ENCODE results near the gene DCDC1. TPM values are rescaled to one million over a fixed set of nuclear protein-coding genes. Genes with fewer than 3 reads are reported as not detected.

Gene DCDC1
- total RNA-seq, 2 donors from 2014 or later: 2.9 to 3.2 TPM

DNA sequence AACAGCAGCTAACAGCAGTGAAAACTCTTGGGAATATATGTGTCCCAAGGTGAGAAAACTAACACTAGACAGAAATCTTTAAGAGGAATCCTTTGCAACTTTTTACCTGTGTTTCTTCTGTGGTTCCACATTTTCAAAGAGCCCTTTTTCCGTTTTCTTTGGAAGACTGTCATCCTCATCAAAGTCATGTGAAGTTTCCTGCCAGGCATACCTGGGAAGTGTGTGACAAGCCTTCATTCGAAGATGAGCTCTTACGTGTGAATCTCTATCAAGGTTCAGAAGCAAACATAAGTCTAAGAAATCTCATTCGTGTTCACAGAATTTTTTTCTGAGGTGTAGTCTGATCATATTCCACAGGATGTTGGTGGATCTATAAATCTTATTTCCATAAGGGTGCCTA, 452.8 kb downstream of the DCDC1 start:
- no peak for DNase-seq
- H3K9me3 ChIP-seq (ENCODE audit: control insufficient read depth, low read length): no peaks in the 10 kb centered on the region
- Mint-ChIP-seq H3K27ac (no peak overlapping the region), H3K9me3 (no peaks in the 10 kb centered on the region), H3K27me3 (ENCODE audit: insufficient read depth) (no peaks in the 10 kb centered on the region), H3K4me1 (peaks cover 6% of the 10 kb centered on the region), H3K4me3 (no peak overlapping the region), H3K36me3 (ENCODE audit: low read depth) (no peaks in the 10 kb centered on the region)
- no peaks in the 10 kb centered on the region for H3K4me1 ChIP-seq (ENCODE audit: control insufficient read depth, insufficient read depth, low read length)
- no peaks in the 10 kb centered on the region for H3K27me3 ChIP-seq (ENCODE audit: control insufficient read depth, insufficient read depth, low read length, poor library complexity, severe bottlenecking)
- no peaks in the 10 kb centered on the region for H3K36me3 ChIP-seq (ENCODE audit: control insufficient read depth, insufficient read depth, low read length)
- TF ChIP-seq, protein P1, sequence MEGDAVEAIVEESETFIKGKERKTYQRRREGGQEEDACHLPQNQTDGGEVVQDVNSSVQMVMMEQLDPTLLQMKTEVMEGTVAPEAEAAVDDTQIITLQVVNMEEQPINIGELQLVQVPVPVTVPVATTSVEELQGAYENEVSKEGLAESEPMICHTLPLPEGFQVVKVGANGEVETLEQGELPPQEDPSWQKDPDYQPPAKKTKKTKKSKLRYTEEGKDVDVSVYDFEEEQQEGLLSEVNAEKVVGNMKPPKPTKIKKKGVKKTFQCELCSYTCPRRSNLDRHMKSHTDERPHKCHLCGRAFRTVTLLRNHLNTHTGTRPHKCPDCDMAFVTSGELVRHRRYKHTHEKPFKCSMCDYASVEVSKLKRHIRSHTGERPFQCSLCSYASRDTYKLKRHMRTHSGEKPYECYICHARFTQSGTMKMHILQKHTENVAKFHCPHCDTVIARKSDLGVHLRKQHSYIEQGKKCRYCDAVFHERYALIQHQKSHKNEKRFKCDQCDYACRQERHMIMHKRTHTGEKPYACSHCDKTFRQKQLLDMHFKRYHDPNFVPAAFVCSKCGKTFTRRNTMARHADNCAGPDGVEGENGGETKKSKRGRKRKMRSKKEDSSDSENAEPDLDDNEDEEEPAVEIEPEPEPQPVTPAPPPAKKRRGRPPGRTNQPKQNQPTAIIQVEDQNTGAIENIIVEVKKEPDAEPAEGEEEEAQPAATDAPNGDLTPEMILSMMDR (conservative IDR thresholded peaks at IDR 0.05): no peak
- no peak overlapping the region for H3K27ac ChIP-seq (ENCODE audit: low read depth, low read length)
- H3K4me3 ChIP-seq (ENCODE audit: low read length): no peak overlapping the region
- no peak overlapping the region for H3K9ac ChIP-seq (ENCODE audit: extremely low read depth, low read length, poor library complexity, severe bottlenecking)
- WGBS, 2 experiments (ENCODE audit: insufficient coverage in 1 of 2, insufficient read length in 1 of 2): 89 to 92% methylated on average over 3 to 4 of the region's 4 CpGs

DNA sequence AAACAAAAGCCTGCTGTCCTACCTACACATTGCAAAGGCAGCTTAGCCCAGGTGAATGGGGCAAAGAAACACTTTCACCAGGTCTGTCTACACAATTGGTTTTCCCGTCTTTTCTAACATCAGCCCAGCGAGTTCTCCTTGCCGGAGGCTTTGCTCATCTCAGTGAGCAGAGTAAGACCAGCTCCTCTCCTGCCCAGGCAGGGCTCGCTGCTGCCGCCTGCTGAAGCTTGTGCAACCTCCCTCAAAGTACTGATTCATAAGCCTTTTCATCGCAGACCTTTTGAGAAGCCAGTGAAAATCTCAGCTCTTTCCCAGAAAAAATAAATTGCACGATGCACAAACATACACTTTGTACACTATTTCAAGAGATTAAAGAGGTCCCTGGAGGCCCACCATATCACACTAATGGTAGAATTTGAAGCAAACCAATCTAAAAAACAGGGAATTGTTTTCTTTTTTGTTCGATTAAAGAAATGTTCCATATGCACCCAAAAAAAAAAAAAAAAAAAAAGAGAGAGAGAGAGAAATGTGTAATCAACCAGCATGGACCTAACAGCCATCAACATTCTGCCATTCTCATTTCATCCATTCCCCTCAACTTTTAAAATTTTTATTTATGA, 455.3 kb downstream of the DCDC1 start:
- Mint-ChIP-seq H3K4me1 (peaks cover 16% of the 10 kb centered on the region), H3K27me3 (ENCODE audit: insufficient read depth) (no peaks in the 10 kb centered on the region), H3K27ac (no peak overlapping the region), H3K9me3 (no peaks in the 10 kb centered on the region), H3K36me3 (ENCODE audit: low read depth) (no peaks in the 10 kb centered on the region), H3K4me3 (no peak overlapping the region)
- Histone ChIP-seq H3K36me3 (ENCODE audit: control insufficient read depth, insufficient read depth, low read length) (no peaks in the 10 kb centered on the region), H3K9ac (ENCODE audit: extremely low read depth, low read length, poor library complexity, severe bottlenecking) (no peak overlapping the region), H3K27me3 (ENCODE audit: control insufficient read depth, insufficient read depth, low read length, poor library complexity, severe bottlenecking) (no peaks in the 10 kb centered on the region), H3K4me3 (ENCODE audit: low read length) (no peak overlapping the region), H3K9me3 (ENCODE audit: control insufficient read depth, low read length) (no peaks in the 10 kb centered on the region), H3K4me1 (ENCODE audit: control insufficient read depth, insufficient read depth, low read length) (no peaks in the 10 kb centered on the region), H3K27ac (ENCODE audit: low read depth, low read length) (no peak overlapping the region)
- WGBS, 2 experiments (ENCODE audit: insufficient coverage in 1 of 2, insufficient read length in 1 of 2): 30 to 31% methylated on average over 6 to 7 of the region's 8 CpGs
- DNase-seq: peak; percentile 92
- TF ChIP-seq, protein P1 (conservative IDR thresholded peaks at IDR 0.05): peak; percentile 93

DNA sequence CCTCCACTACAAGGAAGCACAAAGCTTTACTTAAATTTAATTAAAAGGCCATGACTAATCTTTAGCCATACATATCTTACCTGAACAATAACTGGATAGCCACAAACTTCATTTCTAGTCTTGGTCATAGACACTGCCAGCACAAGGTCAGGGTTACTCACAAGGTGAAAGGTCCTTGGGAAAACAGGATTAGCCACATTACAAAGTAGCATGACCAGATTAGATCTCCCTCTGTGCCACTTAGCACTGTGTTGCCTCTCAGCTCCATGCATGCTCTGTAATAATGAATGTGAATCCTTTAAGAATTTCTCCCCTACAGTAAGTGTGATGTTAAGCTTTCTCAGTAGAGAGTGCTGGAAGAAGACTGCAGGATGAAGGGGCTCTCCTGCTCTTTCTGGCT, 458.3 kb downstream of the DCDC1 start:
- TF ChIP-seq, protein P1 (conservative IDR thresholded peaks at IDR 0.05): no peak
- peaks cover 16% of the 10 kb centered on the region for H3K4me1 Mint-ChIP-seq

More for the DNA sequence above, 458.3 kb downstream of the DCDC1 start:
- no peaks in the 10 kb centered on the region for H3K27me3 ChIP-seq (ENCODE audit: control insufficient read depth, insufficient read depth, low read length, poor library complexity, severe bottlenecking)
- no peaks in the 10 kb centered on the region for H3K36me3 Mint-ChIP-seq (ENCODE audit: low read depth)
- H3K27ac ChIP-seq (ENCODE audit: low read depth, low read length): no peak overlapping the region
- no peak overlapping the region for H3K27ac Mint-ChIP-seq
- no peaks in the 10 kb centered on the region for H3K9me3 ChIP-seq (ENCODE audit: control insufficient read depth, low read length)
- no peaks in the 10 kb centered on the region for H3K36me3 ChIP-seq (ENCODE audit: control insufficient read depth, insufficient read depth, low read length)
- H3K4me3 ChIP-seq (ENCODE audit: low read length): no peak overlapping the region
- H3K27me3 Mint-ChIP-seq (ENCODE audit: insufficient read depth): peaks cover 2% of the 10 kb centered on the region
- no peak overlapping the region for H3K9ac ChIP-seq (ENCODE audit: extremely low read depth, low read length, poor library complexity, severe bottlenecking)
- no peaks in the 10 kb centered on the region for H3K9me3 Mint-ChIP-seq
- DNase-seq: peak; percentile 75
- no peak overlapping the region for H3K4me3 Mint-ChIP-seq
- H3K4me1 ChIP-seq (ENCODE audit: control insufficient read depth, insufficient read depth, low read length): no peaks in the 10 kb centered on the region

Data from endodermal cell (in vitro differentiated cells).